Ectodermal cell (in vitro differentiated cells): ENCODE data around the gene ERC2.

Experiments used
- H3K27ac ChIP-seq: 2 replicates; pipeline ENCODE4 v1.7.0; 2013; ENCODE audit warnings: mild to moderate bottlenecking, low read depth, low read length; ENCODE audit not compliant: insufficient read depth, poor library complexity, severe bottlenecking
- H3K27me3 ChIP-seq: 2 replicates; pipeline ENCODE4 v1.7.0; 2013; ENCODE audit warnings: mild to moderate bottlenecking, low read length; ENCODE audit not compliant: insufficient read depth, control insufficient read depth, poor library complexity, severe bottlenecking
- H3K36me3 ChIP-seq: one replicate; pipeline ENCODE4 v1.7.0; 2013; ENCODE audit warnings: low read length; ENCODE audit not compliant: control insufficient read depth, insufficient read depth
- H3K4me1 ChIP-seq: one replicate; pipeline ENCODE4 v1.7.0; 2013; ENCODE audit warnings: low read length; ENCODE audit not compliant: control insufficient read depth, insufficient read depth
- H3K4me3 ChIP-seq: 2 replicates; pipeline ENCODE4 v1.7.0; 2013; ENCODE audit warnings: low read depth, low read length, control low read depth; ENCODE audit not compliant: insufficient read depth
- H3K9me3 ChIP-seq: 2 replicates; pipeline ENCODE4 v1.7.0; 2013; ENCODE audit warnings: mild to moderate bottlenecking, low read length, moderate library complexity; ENCODE audit not compliant: control insufficient read depth
- WGBS, 2 experiments: methylation state at CpG; one replicate each; pipeline ENCODE4 v1.1.7; 2013; ENCODE audit warnings: missing lambda C conversion rate in 2 of 2; 5-methylcytosine and 5-hydroxymethylcytosine counted together

Gene ERC2

GRCh38 chr3:55868347-55868746, 599.9 kb downstream of the ERC2 start:
- no peak overlapping the region for H3K27ac ChIP-seq
- WGBS, 2 experiments, result 81 to 87% methylated on average over 3 to 4 of the region's 4 CpGs
- no peaks in the 10 kb centered on the region for H3K36me3 ChIP-seq
- no peaks in the 10 kb centered on the region for H3K9me3 ChIP-seq
- no peaks in the 10 kb centered on the region for H3K27me3 ChIP-seq
- no peak overlapping the region for H3K4me3 ChIP-seq
- H3K4me1 ChIP-seq, result no peaks in the 10 kb centered on the region

- Histone ChIP-seq H3K4me1 (peaks cover 12% of the 10 kb centered on the region), H3K9me3 (no peaks in the 10 kb centered on the region), H3K36me3 (no peaks in the 10 kb centered on the region), H3K27ac (no peak overlapping the region), H3K27me3 (no peaks in the 10 kb centered on the region), H3K4me3 (no peak overlapping the region)
- WGBS, 2 experiments, result 92 to 94% methylated on average over 4 of the region's 4 CpGs
These were observed 605.2 kb downstream of the ERC2 start for GRCh38 chr3:55863028-55863427.

GRCh38 chr3:55860049-55860721, 608.1 kb downstream of the ERC2 start:
- Histone ChIP-seq H3K4me3 (no peak overlapping the region), H3K4me1 (peaks cover 12% of the 10 kb centered on the region), H3K9me3 (no peaks in the 10 kb centered on the region), H3K36me3 (no peaks in the 10 kb centered on the region), H3K27me3 (no peaks in the 10 kb centered on the region), H3K27ac (no peak overlapping the region)
- WGBS, 2 experiments, result 88 to 89% methylated on average over 9 to 11 of the region's 11 CpGs

- H3K9me3 ChIP-seq, result no peaks in the 10 kb centered on the region
- H3K27ac ChIP-seq, result no peak overlapping the region
- H3K4me1 ChIP-seq, result peaks cover 12% of the 10 kb centered on the region
- no peak overlapping the region for H3K4me3 ChIP-seq
- H3K36me3 ChIP-seq, result no peaks in the 10 kb centered on the region
- 79 to 82% methylated on average over 2 of the region's 2 CpGs for WGBS, 2 experiments
- H3K27me3 ChIP-seq, result no peaks in the 10 kb centered on the region
These were observed 609.0 kb downstream of the ERC2 start for GRCh38 chr3:55859305-55859704.

GRCh38 chr3:55858727-55859126, 609.5 kb downstream of the ERC2 start:
- Histone ChIP-seq H3K4me3 (no peak overlapping the region), H3K4me1 (peaks cover 12% of the 10 kb centered on the region), H3K9me3 (no peaks in the 10 kb centered on the region), H3K36me3 (no peaks in the 10 kb centered on the region), H3K27me3 (no peaks in the 10 kb centered on the region), H3K27ac (no peak overlapping the region)
- 85 to 92% methylated on average over 4 of the region's 4 CpGs for WGBS, 2 experiments

GRCh38 chr3:55858302-55858701, 610.0 kb downstream of the ERC2 start:
- no peaks in the 10 kb centered on the region for H3K9me3 ChIP-seq
- no peak overlapping the region for H3K27ac ChIP-seq
- H3K4me3 ChIP-seq, result no peak overlapping the region
- H3K27me3 ChIP-seq, result no peaks in the 10 kb centered on the region
- no peaks in the 10 kb centered on the region for H3K36me3 ChIP-seq
- peaks cover 12% of the 10 kb centered on the region for H3K4me1 ChIP-seq
- 72 to 100% methylated on average over 1 of the region's 1 CpG for WGBS, 2 experiments

- Histone ChIP-seq H3K27ac (no peak overlapping the region), H3K9me3 (no peaks in the 10 kb centered on the region), H3K36me3 (no peaks in the 10 kb centered on the region), H3K27me3 (no peaks in the 10 kb centered on the region), H3K4me1 (peaks cover 12% of the 10 kb centered on the region), H3K4me3 (no peak overlapping the region)
- 90 to 93% methylated on average over 2 of the region's 2 CpGs for WGBS, 2 experiments
These were observed 610.6 kb downstream of the ERC2 start for GRCh38 chr3:55857633-55858032.

- Histone ChIP-seq H3K4me3 (no peak overlapping the region), H3K36me3 (no peaks in the 10 kb centered on the region), H3K27ac (no peak overlapping the region), H3K27me3 (no peaks in the 10 kb centered on the region), H3K9me3 (no peaks in the 10 kb centered on the region), H3K4me1 (peaks cover 8% of the 10 kb centered on the region)
- WGBS, 2 experiments, result 91% methylated on average over 1 of the region's 2 CpGs; no CpG with 5 or more reads in 1 of the 2 experiments
These were observed 613.0 kb downstream of the ERC2 start for GRCh38 chr3:55855311-55855710.

GRCh38 chr3:55854494-55854893, 613.8 kb downstream of the ERC2 start:
- Histone ChIP-seq H3K9me3 (no peaks in the 10 kb centered on the region), H3K4me1 (no peaks in the 10 kb centered on the region), H3K27ac (peak overlapping the region; percentile 56), H3K27me3 (no peaks in the 10 kb centered on the region), H3K4me3 (no peak overlapping the region), H3K36me3 (no peaks in the 10 kb centered on the region)
- WGBS, 2 experiments, result 37 to 46% methylated on average over 5 of the region's 5 CpGs

GRCh38 chr3:55852326-55852725, 615.9 kb downstream of the ERC2 start:
- Histone ChIP-seq H3K27me3 (no peaks in the 10 kb centered on the region), H3K9me3 (no peaks in the 10 kb centered on the region), H3K27ac (no peak overlapping the region), H3K4me3 (no peak overlapping the region), H3K4me1 (no peaks in the 10 kb centered on the region), H3K36me3 (no peaks in the 10 kb centered on the region)
- WGBS, 2 experiments, result 83 to 100% methylated on average over 1 to 2 of the region's 2 CpGs

GRCh38 chr3:55842204-55842603, 626.1 kb downstream of the ERC2 start:
- Histone ChIP-seq H3K27ac (no peak overlapping the region), H3K27me3 (no peaks in the 10 kb centered on the region), H3K36me3 (no peaks in the 10 kb centered on the region), H3K4me3 (no peak overlapping the region), H3K4me1 (no peaks in the 10 kb centered on the region), H3K9me3 (no peaks in the 10 kb centered on the region)
- 18 to 33% methylated on average over 2 to 3 of the region's 3 CpGs for WGBS, 2 experiments
